Activated CD8-positive, alpha-beta memory T cell treated with anti-CD3 and anti-CD28 coated beads, Interleukin-2, amount 50 U/mL, for 1 hour (primary cell): ENCODE results near the gene LRP1.
A peak's percentile ranks its signal among the peaks of the same experiment; 100 is the strongest.

Source experiments
- DNase-seq: peaks from one replicate; pipeline ENCODE4 v3.0.0-alpha.2; 2020; ENCODE audit errors: extremely low read depth

Gene LRP1

DNA sequence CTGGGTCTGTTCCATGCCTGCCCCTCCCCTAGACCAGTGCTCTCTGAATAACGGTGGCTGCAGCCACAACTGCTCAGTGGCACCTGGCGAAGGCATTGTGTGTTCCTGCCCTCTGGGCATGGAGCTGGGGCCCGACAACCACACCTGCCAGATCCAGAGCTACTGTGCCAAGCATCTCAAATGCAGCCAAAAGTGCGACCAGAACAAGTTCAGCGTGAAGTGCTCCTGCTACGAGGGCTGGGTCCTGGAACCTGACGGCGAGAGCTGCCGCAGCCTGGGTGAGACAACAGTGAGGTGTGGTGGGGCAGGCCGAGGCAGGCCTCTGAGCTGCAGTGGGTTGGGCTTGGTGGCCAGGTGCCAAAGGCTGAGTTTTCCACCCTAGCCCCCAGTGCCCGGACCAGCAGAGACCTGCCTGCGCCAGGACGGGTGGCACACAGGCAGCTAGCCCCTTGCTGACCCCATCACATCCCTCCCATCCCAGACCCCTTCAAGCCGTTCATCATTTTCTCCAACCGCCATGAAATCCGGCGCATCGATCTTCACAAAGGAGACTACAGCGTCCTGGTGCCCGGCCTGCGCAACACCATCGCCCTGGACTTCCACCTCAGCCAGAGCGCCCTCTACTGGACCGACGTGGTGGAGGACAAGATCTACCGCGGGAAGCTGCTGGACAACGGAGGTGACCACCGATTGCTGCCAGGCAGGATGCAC is 47.3 kb downstream of the LRP1 start:
- DNase-seq: no peak

DNA sequence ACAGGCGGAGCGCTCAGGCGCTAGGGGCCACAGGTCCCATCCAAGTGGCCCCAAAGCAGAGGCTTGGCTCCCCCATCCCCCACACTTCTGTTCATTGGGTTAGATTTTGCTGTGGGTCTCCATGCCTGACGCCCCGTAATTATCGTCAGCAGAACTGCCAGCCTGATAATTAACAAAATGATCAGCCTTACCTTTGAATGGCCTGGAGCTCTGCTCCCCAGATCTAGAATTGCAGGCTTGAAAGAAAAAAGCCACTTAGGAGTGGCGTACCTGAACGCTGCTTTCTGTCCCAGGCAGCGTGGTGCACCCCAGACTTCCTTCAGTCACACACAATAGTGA is 47.8 kb downstream of the LRP1 start:
- DNase-seq: no peak

DNA sequence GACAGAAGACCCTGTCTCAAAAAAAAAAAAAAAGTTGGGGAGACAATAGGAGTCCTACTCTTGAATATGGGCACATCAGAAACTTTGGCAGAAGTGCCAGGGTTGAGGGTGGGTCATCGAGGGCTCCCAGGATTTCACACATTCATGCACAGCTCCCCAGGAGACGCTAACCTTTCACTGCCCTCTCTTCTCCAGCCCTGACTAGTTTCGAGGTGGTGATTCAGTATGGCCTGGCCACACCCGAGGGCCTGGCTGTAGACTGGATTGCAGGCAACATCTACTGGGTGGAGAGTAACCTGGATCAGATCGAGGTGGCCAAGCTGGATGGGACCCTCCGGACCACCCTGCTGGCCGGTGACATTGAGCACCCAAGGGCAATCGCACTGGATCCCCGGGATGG is 48.6 kb downstream of the LRP1 start:
- no peak for DNase-seq

DNA sequence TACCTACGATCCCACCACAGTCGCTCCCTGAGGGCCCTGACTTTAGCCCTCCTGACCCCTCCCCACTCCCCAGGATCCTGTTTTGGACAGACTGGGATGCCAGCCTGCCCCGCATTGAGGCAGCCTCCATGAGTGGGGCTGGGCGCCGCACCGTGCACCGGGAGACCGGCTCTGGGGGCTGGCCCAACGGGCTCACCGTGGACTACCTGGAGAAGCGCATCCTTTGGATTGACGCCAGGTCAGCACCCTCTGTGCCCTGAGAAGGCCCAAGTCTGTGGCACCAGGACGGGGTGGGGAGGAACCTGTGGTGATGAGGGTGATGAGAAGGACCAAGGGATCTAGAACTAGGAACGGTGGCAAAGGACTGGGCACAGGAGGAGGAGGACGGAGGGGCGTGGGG is 49.1 kb downstream of the LRP1 start:
- DNase-seq: no peak

DNA sequence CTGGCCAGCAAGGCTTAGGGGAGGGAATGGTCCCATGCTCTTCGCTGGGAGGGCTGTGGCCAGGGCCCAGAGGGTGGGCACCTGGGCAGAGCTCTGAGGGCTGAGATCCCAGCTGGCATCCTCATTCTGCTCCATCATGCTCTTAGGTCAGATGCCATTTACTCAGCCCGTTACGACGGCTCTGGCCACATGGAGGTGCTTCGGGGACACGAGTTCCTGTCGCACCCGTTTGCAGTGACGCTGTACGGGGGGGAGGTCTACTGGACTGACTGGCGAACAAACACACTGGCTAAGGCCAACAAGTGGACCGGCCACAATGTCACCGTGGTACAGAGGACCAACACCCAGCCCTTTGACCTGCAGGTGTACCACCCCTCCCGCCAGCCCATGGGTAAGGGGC is 49.9 kb downstream of the LRP1 start:
- no peak for DNase-seq

DNA sequence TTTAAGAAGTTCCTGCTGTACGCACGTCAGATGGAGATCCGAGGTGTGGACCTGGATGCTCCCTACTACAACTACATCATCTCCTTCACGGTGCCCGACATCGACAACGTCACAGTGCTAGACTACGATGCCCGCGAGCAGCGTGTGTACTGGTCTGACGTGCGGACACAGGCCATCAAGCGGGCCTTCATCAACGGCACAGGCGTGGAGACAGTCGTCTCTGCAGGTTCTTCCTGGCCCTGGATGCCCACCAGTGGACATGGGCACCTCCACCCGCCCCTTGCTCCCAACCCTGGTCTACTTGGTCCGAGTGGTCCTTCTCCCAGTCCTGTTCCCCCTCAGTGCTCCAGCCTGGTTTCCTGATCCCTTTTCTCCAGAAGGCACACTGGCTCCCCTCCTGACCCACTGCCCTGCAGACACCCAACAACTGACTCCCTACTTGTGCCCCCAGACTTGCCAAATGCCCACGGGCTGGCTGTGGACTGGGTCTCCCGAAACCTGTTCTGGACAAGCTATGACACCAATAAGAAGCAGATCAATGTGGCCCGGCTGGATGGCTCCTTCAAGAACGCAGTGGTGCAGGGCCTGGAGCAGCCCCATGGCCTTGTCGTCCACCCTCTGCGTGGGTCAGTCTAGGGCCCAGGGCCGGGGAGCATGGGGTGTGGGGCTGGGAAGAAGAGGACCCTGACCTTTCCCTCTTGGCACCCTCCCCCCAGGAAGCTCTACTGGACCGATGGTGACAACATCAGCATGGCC is 51.2 kb downstream of the LRP1 start:
- no peak for DNase-seq

DNA sequence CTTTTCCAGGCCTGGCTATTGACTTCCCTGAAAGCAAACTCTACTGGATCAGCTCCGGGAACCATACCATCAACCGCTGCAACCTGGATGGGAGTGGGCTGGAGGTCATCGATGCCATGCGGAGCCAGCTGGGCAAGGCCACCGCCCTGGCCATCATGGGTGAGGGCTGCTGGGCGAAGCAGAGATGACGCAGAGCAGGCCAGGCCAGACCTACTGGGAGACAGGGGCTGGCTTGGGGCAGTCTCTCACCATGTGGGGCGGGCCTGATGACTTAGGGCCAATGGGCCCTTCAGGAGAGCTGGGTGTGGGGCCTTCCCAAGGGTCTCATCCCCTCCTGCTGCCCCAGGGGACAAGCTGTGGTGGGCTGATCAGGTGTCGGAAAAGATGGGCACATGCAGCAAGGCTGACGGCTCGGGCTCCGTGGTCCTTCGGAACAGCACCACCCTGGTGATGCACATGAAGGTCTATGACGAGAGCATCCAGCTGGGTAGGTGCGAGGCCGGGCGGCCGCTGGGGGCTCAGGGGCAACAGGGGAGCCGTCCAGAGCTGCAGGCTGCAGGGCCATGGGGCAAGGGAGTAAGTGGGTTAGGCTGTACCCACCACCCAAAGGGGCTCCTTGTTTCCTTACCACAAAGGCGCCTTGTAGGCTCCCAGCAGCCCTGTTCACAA is 52.2 kb downstream of the LRP1 start:
- no peak for DNase-seq

DNA sequence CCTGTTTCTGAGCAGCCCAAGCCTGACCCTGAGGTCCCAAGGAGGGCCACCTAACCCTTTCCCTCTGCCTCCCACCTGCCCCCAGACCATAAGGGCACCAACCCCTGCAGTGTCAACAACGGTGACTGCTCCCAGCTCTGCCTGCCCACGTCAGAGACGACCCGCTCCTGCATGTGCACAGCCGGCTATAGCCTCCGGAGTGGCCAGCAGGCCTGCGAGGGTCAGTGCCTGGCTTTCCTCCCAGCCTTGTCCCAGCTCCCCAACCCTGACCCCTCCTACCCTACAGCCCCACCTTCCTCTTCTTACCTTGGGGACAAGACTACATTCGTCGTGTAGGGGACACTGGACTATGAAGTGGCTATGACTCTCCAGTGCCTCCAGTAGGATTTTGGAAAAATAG is 52.8 kb downstream of the LRP1 start:
- no peak for DNase-seq

DNA sequence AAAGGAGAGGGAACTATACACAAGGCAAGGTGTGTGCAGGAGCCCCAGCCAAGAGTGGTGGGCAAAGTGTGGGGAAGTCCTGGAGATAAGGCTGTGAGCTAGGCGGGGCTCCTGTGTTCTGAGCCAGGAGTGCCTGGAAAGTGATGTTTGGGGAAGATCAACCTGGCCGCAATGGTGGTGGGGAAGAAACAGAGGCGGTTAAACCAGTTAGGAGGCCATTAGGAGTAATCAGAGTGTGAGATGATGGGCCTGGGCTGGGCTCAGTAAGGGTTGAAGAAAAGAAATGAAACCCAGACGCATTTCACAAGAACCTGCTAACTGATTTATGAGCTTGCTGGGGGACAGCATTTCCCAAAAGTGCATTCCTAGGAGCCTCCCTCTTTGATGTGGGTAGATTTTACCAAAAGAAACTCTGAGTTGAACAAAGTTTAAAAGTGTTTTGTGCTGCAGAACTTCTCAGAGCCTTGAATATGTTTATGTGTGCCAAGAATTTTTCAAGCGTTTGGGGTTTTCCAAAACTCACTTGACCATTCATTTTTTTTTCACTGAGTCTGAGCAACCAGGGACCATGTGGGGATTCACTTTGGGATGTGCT is 53.4 kb downstream of the LRP1 start:
- DNase-seq: no peak

DNA sequence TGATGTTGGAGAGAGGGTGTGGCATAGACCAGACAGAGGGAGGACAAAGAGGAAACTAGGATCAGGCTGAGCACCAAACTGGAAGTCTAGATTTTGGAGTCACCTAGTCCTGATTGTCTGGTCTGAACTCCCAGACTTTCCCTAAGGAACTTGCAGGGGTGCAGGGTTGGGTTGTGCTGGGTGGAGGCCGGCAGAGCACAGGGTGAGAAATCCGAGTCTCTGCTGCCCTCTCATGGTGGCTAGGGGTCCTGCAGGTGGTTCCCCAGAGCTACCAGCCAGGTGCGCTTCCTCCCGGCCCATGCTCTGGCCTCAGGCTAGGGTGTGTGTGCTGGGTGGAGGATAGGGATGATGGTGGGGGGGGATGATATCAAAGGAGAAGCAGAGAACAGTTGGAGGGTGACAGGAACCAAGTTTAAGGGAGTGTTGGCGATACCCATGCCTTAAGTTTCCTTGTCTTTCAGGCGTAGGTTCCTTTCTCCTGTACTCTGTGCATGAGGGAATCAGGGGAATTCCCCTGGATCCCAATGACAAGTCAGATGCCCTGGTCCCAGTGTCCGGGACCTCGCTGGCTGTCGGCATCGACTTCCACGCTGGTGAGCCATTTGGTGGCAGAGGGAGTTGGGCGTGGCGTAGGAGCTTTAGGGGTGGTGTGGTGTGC is 54.8 kb downstream of the LRP1 start:
- peak; percentile 26 for DNase-seq

DNA sequence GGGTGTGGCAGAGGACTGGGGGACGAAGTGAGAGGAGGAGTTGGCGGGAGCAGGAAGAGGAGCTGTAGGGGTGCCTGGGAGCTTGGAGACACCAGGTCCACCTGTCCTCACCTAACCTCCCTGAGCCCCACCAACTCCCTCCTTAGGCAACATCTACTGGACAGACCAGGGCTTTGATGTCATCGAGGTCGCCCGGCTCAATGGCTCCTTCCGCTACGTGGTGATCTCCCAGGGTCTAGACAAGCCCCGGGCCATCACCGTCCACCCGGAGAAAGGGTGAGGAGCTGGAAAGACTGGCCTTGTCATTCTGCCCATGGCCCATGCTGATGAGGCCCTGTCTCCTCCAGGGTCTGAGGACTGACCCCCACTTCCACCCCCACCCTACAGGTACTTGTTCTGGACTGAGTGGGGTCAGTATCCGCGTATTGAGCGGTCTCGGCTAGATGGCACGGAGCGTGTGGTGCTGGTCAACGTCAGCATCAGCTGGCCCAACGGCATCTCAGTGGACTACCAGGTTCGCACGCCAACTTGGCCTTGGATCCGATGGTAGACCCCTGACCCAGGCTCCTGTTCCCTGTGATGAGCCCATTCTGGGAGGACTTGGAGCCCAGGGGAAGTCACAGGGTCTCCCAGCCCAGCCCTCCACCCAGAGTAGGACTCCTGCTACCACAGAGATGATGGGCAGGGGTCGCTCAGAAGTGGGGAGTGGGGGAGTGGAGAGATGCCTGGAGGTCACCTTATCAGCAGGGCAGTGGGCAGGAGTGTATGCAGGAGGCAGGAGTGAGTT is 55.8 kb downstream of the LRP1 start:
- no peak for DNase-seq

DNA sequence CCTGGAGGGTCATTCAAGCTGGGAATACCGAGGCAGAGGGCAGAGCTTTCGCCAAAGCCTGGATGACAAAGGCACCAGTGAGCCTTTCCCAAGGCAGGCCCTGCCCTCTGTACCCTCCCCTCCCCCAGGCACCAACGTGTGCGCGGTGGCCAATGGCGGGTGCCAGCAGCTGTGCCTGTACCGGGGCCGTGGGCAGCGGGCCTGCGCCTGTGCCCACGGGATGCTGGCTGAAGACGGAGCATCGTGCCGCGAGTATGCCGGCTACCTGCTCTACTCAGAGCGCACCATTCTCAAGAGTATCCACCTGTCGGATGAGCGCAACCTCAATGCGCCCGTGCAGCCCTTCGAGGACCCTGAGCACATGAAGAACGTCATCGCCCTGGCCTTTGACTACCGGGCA is 57.1 kb downstream of the LRP1 start:
- DNase-seq: no peak

DNA sequence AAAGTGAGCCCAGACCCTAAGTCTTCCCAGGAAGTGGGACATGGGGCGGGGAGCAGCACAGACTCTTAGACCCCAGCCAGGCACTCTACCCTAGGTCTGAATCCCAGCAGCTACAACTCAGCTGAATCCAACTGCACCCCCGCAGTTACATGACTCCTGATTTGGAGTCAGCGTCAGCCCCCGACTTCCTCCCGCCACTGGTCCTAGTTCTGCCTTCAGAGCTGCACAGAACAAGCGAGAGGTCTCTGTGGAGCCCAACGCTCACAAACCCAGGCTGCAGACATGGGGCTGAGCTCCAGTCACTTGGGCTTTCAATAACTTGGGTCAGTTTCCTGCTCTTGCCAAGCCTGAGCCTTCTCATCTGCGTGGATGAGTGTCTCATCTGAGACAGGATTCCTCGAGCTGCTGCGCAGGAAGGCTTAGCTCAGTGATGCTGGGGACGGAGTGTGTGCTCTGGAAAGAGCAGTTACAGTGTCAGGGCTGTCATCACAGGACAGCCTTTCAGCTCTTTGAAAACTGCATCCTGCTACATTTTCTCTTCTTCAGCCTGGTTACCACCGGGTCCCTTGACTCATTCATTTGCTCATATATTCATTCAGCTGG is 57.7 kb downstream of the LRP1 start:
- no peak for DNase-seq

DNA sequence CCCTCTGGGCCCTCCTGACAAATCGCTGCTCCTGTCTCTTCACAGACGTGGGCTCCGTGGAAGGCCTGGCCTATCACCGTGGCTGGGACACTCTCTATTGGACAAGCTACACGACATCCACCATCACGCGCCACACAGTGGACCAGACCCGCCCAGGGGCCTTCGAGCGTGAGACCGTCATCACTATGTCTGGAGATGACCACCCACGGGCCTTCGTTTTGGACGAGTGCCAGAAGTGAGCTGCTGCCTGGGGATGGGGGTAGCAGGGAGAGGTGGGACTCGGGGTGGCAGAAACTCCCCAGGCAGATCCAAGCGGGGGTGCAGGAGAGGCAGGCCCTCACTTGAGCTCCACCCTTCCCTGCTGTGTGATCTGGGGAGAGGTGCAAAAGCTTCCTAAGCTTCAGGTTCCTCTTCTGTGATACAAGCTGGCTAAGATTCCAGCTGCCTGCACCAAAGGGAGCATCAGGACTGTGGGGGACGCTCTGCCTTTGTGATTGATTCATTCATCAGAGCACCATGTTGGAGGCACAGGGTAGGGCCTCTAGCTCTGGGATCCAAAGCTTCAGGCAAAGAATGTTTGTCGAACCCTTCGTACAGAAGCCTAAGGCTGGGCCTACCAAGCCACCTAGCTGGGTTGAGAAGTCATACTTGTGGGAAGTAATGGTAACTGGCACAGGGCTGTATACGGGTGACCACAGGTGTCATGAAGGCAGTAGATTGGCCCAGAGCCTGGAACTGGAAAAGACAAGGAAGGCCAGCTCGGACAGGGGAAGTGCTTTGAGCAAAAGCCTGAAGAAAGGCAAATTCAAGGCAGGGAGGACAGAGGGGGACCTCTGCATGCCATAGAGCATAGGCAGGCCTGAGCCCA is 59.2 kb downstream of the LRP1 start:
- no peak for DNase-seq

DNA sequence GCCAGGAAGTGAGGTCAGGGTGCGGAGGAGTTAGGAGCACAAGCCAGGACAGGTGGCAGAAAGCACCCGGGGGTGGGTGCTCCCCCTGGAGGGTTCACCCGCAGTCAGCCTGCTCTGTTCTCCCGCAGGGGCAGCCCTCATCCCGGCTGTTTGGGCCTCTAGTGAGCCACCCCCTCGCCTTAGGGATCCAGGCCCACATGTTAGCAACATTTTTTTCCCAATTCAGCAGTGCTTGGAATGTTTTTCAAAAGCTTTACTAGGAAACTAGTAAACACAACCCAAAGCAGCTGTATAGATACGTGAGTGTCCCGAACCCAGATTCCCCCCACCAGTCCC is 59.8 kb downstream of the LRP1 start:
- no peak for DNase-seq

DNA sequence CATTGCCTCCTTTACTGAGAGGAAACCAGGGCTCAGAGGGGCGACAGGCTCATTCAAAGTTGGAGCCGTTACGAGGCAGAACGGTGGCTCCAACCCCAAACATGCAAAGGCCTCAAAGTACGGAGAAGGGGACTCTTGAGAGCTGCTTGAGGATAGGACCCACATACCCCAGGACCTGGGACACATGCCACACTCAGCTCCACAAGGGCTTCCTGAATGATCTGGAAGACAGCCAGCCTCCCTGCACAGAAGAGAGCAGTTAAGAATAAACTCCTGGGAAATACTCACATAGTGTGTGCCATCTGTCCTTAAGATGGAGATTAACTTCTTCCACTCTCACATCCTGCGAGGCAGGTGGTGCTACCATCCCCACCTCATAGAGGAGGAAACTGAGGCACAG is 61.8 kb downstream of the LRP1 start:
- no peak for DNase-seq

DNA sequence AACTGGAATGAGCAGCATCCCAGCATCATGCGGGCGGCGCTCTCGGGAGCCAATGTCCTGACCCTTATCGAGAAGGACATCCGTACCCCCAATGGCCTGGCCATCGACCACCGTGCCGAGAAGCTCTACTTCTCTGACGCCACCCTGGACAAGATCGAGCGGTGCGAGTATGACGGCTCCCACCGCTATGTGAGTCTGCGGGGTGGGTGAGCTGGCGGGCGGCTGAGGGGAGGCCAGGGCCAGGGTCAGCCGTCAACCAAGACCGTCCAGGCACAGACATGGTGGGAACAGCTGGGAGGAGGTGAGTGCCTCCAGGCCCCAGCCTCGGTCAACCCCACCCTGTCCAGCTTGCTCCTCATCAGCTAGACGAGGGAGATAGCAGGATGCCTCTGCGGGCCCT is 62.5 kb downstream of the LRP1 start:
- DNase-seq: no peak

DNA sequence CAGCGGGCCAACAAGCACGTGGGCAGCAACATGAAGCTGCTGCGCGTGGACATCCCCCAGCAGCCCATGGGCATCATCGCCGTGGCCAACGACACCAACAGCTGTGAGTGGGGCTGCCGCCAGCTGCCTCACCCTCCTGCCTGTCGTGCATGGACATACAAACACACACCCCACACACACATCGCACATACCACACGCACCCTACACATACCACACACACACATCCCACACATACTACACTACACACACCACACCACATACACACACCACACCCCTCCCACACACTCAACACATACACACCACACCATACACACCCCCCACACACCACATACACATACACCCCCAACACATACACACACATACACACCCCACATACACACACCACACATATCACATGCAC is 63.1 kb downstream of the LRP1 start:
- no peak for DNase-seq

DNA sequence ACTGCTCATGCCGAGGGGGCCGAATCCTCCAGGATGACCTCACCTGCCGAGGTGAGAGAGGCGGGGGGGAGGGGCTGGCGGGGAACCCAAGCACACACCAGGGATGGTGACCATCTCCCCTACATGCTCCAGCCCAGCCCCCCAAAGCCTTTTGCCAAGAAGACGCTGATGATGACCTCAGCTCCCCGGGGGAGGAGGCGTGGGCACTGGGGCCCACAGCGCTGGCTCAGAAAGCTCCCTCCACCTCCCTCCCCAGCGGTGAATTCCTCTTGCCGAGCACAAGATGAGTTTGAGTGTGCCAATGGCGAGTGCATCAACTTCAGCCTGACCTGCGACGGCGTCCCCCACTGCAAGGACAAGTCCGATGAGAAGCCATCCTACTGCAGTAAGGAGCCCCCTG is 64.6 kb downstream of the LRP1 start:
- no peak for DNase-seq

DNA sequence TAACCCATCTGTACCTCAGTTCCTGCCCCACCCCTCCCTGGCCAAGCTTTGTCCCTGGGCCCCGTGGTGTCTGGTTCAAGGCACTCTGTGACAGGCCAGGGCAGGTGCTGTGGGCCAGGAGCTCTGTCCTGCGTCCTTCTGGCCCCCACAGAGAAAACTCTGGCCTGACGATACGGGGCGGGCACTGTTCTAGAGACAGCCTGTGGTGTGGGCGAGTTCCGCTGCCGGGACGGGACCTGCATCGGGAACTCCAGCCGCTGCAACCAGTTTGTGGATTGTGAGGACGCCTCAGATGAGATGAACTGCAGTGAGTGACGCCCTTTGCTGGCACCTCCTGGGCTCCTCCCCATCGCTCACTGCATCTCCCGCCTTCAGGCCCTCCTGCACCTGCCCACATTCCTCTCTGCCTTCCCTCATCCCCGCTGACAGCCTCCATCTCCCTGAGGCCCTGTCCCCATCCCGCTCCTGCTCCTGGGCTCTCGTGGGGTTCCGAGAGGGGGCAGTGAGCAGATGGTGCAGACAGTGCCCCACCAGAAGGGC is 65.5 kb downstream of the LRP1 start:
- no peak for DNase-seq
